Umbilical cord (tissue), 2 donors: ENCODE data around the gene SENP8. TPM values are rescaled to one million over a fixed set of nuclear protein-coding genes. Genes with fewer than 3 reads are reported as not detected.

ENCODE experiments used
- DNase-seq: peaks from one replicate; pipeline ENCODE4 v3.0.0-alpha.2; 2015; ENCODE audit warnings: low spot score
- total RNA-seq: library from RNA; depleted of rRNA; stranded (reverse); fragments of >200 nt; gene quantifications from one replicate; pipeline ENCODE4 v1.2.3, GENCODE V29; 2014; ENCODE audit warnings: low replicate concordance; ENCODE audit not compliant: insufficient read depth

SENP8 gene
- total RNA-seq, 1 donor from 2014 or later: 7.5 TPM

DNA sequence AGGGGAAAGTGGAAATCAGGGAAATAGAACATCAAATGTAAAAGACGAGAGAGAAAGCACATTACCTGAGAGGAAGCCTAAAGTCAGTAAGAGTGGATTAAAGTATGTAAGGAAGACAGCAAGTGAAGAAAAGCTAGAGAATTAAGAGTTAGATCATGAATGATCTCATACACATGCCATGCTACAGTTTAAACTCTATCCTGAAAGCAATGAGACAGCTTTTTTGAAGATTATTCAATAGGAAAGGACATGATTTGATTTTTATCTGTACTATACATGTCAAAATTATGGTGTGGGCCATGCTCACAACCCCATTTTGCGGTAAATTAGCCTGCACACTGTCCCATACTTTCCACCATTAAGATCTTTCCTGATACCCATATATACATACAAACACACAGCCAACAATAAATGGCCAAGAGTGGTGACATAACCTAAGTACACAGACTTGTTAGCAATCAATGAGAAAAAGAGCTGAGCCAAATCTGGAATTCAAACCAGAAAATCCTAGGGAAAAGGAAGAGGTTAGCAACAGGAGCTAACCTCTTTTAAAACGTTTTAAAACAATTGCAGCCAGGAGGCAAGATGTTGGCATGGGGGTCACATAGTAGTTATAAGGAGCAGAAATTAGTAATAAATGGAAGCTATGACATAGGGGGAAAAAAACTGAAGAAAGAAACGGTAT, 4.7 kb upstream of the SENP8 start:
- no peak for DNase-seq

DNA sequence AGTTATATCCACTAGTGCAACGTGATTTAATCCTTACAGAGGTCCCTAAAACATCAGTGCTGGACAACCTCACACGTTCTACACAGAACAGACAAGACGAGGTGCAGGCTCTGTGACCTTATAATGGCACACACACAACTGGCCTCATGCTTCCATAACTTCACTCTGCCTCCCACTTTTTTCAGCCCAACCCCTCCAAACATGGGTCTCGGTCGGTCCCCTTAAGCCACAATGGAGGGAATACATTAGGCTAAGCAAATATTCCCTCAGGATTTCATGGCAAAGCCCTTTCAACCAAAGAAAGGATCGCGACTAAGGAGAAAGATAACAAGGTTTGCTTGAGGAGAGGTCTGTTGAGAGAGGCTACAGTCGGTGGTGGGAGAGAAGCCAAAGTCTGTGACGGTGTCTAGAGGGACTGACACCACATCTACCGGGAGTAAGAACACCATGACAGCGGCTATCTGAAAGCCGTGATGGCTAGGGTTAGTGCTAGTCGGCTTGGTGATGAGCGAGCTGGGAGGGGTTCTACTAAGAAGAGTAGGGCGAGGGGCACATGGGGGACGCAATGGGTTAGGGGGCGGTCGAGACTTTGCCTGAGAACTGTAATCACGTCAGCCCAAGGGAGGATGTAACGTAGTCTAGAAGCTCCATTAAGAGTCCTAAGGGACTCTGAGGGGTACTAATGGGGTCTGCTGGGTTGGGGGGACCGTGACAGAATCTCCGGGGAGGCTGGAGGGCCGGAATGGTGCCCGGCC, 1.3 kb upstream of the SENP8 start:
- DNase-seq: peak; percentile 61

DNA sequence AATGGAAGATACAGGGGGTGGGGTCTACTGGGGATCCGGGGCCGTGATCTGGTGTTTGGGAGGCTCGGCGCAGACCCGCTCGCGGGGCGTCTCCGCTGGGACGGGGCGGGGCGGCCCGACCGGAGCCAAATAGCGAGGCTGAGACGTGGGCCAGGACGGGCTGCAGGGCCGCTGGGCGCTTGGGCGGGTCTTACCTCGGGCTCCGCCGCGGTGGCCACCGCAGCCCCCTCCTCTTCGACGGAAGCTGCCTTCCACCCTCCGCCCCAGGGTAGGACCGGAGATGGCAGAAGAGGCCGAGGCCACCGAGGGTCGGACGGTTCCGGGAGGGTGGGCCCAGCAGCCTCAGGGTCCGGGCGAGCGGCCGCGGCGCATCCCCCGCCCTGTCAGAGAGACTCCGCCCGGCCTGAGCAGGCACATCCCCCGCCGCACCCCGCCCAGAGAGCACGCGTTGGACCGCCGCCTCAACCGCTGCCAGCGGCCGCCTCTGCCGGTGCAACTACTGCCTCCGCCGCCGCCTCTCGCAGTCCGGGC, 652 bp upstream of the SENP8 start:
- DNase-seq: peak; percentile 88

DNA sequence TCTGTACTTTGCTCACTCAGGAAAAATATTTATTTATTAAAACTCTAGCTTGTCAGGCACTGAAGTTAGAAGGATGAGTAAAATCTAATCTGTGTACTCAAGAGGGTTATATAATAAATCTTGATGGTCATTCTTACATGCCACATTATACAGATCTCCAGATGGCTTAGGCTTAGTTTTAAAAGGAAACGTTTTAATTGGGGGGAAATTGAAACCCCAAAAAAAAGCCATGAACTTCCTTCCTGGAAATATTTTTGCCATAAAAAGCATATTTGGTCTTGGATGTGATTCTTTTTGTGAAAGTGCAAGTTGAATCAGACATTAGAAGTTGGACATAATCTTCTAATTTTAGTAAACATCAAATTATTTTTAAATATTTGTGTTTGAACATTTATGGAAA, 6.0 kb downstream of the SENP8 start:
- no peak for DNase-seq

DNA sequence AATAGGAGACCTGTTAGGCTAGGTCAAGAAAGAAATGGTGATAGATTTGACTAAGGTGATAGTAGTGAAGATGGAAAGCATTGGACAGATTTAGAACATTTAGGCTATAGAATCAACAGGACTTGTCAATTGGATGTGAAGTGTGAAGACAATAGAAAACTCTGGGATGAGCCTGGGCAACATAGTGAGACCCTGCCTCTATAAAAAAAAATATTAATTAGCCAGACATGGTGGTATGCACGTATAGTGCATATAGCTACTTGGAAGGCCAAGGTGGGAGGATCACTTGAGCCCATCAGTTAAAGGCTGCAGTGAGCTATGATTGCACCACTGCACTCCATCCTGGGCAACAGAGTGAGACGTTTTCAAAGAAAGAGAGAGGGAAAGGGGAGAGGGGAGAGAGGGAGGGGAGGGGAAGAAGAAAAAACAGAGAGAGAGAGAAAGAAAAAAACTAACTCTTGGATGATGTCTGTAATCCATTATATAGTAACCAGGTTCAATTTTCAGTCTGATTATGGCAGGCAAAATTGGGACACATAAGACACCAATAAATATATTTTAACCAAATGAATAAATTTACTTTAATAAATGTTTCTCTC, 9.6 kb downstream of the SENP8 start:
- no peak for DNase-seq

DNA sequence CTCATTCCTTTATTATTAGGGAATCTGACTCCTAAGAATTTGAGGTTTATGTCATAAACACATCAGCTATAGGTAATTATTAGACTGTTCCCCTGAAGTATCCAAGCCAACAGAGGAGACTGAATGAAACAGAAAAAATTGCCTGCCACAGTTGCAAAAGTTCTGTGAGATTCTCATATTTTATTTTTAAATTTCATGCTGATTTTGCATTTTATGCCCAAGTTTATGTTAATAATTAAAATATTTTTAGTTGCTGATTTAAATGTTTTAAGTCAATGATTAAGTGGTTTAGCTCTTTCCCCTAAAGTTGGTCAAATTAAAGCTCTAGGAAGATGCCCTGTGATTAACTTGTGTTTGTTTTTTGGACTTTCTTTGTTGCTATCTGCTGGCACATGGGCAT, 10.2 kb downstream of the SENP8 start:
- no peak for DNase-seq

DNA sequence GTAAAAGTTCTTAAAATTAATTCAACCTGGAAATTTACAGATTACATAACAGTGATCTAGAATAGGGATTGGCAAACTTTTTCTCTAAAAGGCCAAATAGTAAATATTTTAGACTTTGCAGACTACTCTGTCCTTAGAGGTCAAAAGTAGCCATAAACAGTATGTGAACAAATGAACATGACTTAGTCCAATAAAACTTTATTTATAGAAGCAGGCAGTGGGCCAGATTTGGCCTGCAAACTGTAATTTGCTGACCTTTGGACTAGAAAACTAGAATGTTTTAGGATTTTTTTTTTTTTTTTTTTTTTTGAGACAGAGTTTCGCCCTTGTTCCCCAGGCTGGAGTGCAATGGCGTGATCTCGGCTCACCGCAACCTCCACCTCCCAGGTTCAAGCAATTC, 12.1 kb downstream of the SENP8 start:
- no peak for DNase-seq

DNA sequence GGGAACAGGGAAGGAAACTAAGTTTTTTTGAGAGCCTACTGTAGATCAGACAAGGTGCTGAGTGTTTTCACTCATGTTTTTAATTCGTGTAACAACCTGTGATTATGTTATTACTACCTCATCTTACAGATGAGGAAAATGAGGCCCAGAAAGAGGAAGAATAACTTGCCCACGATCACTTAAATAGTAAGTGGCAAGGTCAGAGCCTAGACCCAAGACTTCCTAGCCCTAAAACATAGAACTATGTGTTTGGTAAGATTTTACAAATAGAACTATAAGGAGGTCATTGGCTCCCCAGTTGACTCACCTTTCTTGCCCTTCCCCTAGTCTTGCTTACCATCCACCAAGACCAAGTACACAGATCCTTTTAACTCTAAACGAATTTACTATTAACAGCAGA, 13.7 kb downstream of the SENP8 start:
- no peak for DNase-seq

DNA sequence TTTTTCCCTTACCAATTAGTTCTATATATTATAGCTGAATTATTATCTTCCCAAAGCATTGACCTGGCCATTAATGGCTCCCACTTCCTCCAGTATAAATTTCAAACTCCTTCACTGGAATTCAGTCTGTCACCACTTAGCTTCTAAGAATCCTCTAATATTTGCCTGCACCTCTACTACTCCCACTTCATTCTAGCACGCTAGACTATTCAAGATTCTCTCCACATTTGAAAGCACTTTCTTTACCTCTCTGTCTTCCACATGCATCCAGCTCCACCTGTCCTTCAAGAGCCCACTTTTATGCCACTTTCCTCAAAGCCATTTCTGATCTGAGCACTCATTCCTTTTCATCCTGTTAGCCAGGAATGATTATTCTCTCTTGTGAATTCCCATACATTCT, 15.0 kb downstream of the SENP8 start:
- DNase-seq: no peak

DNA sequence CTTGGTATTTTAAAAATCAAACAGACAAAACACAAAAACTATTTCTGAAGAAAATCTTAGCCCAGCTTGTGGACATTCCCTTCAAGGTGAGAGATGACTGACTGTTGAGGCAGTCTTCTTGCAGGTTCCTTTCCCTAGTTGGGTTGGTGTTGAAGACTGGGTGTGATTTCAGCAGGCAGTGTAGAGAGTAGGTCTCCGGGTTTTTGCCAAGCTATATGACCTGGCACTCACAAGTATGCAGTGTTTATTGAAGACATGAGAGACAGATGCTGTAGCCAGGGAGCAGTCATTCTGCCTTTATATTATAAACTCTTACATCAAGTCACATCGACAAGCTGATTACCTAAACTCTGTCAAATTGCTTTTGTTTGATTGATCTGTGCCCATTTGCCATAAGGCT, 17.5 kb downstream of the SENP8 start:
- no peak for DNase-seq

DNA sequence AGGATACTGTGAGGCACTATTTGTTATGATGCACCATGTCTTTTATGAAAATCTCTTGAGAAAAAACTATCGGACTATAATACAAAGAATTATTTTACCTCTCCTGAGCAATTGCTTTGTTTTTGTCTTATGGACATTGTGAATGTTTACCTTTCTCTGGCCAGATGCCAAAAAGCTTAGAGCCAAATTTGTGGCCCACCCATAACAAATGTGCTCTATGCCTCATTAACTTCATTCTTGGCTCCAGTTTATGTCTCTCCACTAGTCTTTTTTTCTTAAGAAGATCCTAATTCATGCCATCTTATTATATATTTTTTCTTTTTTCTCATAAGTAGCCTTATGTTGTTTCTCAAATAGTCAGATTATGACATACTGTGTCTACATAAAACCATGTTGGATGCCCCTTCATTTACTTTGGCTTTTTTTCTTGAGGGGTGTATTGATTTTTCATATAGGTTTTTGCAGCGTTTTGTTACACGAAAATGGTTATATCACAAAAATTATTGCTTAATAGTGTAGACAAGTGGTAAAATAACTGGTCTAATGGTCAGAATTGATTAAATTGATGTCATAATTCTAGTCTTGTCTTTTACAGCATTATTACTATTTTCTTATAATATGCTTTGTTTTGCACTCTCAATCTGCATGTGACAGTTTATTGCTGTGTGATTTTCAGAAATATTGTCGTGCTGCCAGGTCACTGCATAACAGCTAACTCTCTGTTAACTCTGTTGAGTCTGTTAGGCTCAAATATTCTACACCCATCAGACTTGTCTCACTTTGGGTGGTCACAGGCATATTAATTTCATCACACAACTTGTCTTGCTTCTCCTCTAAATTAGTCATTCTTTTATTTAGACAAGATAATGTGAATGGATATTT, 18.2 kb downstream of the SENP8 start:
- DNase-seq: no peak

DNA sequence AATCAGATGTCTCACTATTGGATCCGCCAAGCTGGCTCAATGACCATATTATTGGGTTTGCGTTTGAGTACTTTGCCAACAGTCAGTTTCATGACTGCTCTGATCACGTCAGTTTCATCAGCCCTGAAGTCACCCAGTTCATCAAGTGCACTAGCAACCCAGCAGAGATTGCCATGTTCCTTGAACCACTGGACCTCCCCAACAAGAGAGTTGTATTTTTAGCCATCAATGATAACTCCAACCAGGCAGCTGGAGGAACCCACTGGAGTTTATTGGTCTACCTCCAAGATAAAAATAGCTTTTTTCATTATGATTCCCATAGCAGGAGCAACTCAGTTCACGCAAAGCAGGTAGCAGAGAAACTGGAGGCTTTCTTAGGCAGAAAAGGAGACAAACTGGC, 21.5 kb downstream of the SENP8 start:
- no peak for DNase-seq

DNA sequence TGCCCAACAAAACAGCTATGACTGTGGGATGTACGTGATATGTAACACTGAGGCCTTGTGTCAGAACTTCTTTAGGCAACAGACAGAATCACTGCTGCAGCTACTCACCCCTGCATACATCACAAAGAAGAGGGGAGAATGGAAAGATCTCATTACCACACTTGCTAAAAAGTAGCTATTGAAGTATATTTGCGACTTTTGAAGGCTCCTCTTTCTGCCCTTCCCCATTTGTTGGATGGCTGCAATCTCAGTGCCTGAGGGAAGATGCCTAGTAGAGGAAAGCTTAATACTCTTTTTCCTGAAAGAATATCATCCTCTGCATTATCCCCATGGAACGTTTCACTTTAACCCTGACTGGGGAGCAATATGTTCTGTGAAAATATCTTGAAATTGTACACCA, 21.9 kb downstream of the SENP8 start:
- no peak for DNase-seq

DNA sequence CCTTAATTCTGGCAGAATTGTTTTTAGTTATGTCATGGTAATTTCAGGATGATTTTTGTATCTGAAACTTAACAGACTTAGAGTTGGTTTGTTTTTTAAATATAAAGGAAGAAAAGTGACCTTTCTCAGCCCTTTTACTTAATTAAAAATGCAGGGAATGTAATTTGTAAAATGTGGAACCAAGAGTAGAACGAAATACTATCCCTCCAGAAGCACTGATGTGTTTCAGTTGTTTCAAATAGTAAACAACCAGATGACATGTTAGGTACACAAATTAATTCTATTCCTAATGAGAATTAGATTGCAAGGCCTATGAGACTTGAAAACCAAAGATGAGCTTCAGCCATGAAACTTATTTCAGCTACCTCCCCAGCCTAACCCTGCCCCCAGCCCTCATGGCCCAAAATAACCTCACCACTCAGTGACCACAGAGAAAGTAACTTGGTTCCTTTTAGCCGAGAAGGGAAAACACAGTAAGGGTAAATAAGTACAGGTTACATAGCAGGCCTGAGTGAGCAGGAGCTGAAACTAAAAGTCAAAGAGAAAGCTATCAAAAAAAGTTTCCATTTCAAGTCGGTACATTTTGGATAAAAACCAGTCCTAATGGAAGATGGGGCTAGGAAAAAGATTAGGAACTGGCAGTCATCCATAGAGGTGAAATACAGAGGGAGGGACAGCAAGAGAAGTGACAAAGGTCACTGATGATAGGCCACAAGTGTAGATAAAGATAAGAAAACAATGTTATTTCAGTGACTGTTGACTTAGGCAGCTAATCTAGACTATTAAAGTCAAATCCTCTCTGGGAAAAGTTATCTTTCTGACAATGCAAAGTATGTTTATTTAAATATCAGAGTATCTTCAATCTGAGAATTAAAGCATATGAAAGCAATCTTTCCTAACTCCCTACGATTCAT, 23.2 kb downstream of the SENP8 start:
- DNase-seq: no peak

DNA sequence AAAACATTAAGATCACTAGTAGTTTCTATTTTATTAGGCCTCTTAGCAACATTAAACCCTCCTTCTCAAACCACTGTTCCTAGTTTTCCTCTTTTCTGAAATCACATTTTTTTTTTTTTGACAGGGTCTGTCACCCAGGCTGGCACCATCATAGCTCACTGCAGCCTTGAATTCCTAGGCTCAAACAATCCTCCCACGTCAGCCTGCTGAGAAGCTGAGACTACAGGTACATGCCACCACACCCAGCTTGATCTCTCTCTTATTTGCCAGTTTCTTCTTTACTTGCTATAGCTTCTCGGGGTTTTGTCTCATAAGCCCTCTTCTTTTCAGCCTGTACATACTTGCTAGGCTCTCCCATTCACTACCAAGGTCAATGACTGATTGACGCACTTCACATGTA, 28.0 kb downstream of the SENP8 start:
- DNase-seq: no peak

DNA sequence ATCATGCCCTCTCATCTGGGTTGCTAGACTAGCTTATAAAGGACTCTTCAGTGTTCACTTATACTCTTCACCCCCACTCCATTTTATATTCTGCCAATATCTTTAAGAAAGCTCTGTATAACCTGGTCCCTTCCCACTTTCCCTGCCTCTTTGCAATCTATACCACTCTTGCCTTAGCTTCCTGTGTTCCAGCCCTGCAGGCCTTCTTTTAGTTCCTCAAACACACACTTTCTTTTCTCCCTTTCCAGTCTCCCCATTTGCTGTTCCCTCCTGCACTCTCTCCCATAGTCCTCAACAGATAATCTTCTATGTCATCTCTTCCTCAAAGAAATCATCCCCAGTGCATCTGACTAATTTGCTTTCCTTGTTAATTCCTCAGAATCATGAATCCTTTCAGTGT, 28.7 kb downstream of the SENP8 start:
- DNase-seq: no peak

DNA sequence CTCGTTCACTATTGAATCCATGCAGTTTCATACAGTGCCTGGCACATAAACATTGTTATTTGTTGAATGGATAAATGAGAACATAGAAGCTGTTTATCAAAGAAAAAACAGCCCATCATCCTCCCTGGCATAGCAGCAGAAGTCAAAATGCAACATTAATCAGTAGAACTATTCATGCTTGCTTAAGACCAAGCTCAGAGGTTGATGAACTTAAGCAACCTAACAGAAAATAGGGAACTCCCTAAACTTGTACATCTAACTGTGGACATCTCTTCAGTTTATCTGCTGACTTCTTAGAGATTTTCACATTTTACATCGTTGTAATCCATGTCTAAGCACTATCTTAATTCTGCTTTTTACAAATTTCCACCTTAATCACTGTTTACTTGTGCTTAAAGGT, 29.2 kb downstream of the SENP8 start:
- no peak for DNase-seq

DNA sequence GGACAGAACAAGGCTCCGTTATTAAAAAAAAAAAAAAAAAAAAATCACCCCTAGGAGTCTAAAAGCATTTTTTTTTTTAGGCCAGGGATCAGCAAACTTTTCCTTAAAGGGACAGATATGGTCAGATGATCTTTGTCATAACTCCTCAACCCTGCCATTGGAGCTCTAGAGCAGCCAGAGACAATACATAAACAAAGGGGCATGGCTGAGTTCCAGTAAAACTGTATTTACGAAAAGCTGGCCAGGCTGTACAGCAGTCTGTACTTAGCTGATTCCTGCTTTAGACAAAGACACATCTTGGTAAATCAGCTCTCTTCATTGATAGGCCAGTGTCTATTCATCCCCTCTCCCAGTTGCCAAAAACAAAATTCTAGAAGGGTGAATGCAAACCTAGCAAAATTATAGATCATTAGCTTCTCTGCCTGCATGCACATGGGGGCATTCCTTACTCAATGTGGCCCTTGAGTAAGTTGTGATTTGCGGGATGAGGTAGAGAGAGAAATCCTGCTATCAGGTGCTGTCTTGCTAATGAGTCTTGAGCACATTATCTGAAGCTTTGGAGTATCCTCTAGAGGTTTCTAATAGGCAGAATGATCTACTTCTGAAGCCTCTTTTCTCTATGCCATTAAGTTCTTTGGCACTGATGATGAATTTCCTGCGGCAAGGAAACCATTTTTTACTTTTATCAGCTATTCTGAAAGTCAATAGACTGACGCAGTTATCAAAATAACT, 35.2 kb downstream of the SENP8 start:
- DNase-seq: no peak

DNA sequence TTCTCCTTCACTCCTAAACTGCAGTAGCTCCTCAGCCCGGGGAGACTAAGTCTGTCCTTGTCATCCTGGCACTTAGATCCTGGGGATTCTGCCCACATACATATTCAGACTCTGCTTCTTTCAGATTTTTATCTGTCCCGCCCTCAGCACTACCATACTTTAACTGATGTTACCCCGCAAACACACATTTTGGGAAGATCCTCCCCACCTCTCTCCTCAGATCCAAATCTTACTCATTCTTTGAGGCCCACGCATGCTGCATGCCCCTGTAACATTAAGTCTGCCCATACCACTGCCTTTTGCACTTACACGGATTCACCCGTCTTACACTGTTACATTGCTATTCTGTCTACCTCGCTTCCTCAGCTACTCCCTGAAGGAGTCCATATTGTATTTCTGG, 36.1 kb downstream of the SENP8 start:
- DNase-seq: no peak

DNA sequence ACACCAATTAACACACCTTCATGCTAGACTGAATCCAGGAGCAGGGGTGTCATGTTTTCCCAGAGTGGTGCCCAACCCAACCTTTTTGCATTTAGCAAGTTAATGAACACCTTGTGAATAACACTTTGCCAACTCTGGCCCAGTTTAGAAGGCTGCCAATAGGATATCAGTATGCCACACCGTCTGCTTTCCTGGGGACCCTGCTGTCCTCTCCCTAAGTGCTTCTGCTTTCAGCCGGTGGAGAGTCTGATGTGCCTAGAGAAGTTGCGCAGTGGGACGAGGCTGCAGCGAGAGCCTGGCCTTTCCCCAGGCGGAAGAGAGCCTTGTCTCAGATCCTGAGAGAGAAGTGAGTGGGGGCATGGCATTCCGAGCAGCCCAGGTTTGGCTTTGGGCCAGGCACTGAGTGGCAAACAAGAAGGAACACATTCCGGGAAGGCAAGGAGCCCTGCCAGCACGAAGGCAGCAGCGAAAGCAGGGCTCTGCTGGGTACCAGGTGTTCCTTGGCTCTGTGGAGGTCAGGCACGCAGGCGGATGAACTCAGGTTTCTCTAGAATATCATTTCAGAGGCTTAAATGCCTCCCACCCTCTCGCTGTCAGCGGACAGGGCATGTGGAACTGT, 36.9 kb downstream of the SENP8 start:
- peak; percentile 71 for DNase-seq
